GM18867 (cell line): ENCODE results near the gene TMEM54.

Source experiments
- ATAC-seq: cut with Tn5 transposase; IDR thresholded peaks from one replicate; pipeline ENCODE4 v1.9.1; 2021; ENCODE audit warnings: mild to moderate bottlenecking, moderate library complexity; ENCODE audit not compliant: unreplicated experiment

Gene TMEM54

GRCh38 chr1:32895325-32896215 is 5.6 kb downstream of the TMEM54 start:
- ATAC-seq: no peak

GRCh38 chr1:32894681-32895080 is 6.5 kb downstream of the TMEM54 start:
- no peak for ATAC-seq

- no peak for ATAC-seq
Observed at GRCh38 chr1:32894019-32894600, 7.1 kb downstream of the TMEM54 start.

- no peak for ATAC-seq
Observed at GRCh38 chr1:32893198-32894018, 7.8 kb downstream of the TMEM54 start.

- ATAC-seq: no peak
Observed at GRCh38 chr1:32892368-32893197, 8.6 kb downstream of the TMEM54 start.

- no peak for ATAC-seq
Observed at GRCh38 chr1:32891630-32892029, 9.6 kb downstream of the TMEM54 start.

- no peak for ATAC-seq
Observed at GRCh38 chr1:32891241-32891570, 10.0 kb downstream of the TMEM54 start.

- no peak for ATAC-seq
Observed at GRCh38 chr1:32890516-32891240, 10.5 kb downstream of the TMEM54 start.

- no peak for ATAC-seq
Observed at GRCh38 chr1:32889731-32890278, 11.4 kb downstream of the TMEM54 start.

GRCh38 chr1:32888677-32889420 is 12.3 kb downstream of the TMEM54 start:
- ATAC-seq: no peak

GRCh38 chr1:32888134-32888533 is 13.1 kb downstream of the TMEM54 start:
- ATAC-seq: no peak

GRCh38 chr1:32887623-32888022 is 13.6 kb downstream of the TMEM54 start:
- ATAC-seq: no peak

GRCh38 chr1:32886828-32887414 is 14.3 kb downstream of the TMEM54 start:
- ATAC-seq: no peak

- ATAC-seq: no peak
Observed at GRCh38 chr1:32886004-32886827, 15.0 kb downstream of the TMEM54 start, which contains the start of gene HPCA. TSS of gene HPCA (plus strand) at chr1:32886491. CDS start at chr1:32888899, 2,408 bp downstream.

GRCh38 chr1:32885676-32886003 is 15.5 kb downstream of the TMEM54 start:
- ATAC-seq: no peak

GRCh38 chr1:32884726-32885125 is 16.5 kb downstream of the TMEM54 start:
- no peak for ATAC-seq

GRCh38 chr1:32884032-32884372 is 17.2 kb downstream of the TMEM54 start:
- ATAC-seq: no peak
